PC-9 (cell line): ENCODE data around the gene PCDH9. TPM values are rescaled to one million over a fixed set of nuclear protein-coding genes. Genes with fewer than 3 reads are reported as not detected.

Experiments used
- BruUV-seq: library from RNA; stranded (reverse); fragments of 400-500 nt; replicated peaks from 2 replicates; lab custom pipeline; 2021; lab: Mats Ljungman, UMichigan
- CTCF ChIA-PET: fragments of 300-600 bp; sonication (Branson Sonifier 250); formaldehyde crosslinking; loops from one replicate; lab custom pipeline; 2022; ENCODE audit warnings: antibody characterized with exemption; lab: Charles Lee
- POLR2A ChIA-PET: fragments of 300-600 bp; sonication (Branson Sonifier 250); formaldehyde crosslinking; loops from one replicate; lab custom pipeline; 2022; ENCODE audit warnings: antibody characterized with exemption; ENCODE audit not compliant: unreplicated experiment; lab: Charles Lee
- DNase-seq, 2 experiments: peaks; one replicate each; pipeline versions ENCODE4 v3.0.0 to v3.0.0-alpha.2; 2015 to 2022; ENCODE audit warnings: mixed read lengths in 1 of 2
- H2AFZ ChIP-seq: fragments of 200-600 bp; sonication (generic); 2 replicates; pipeline ENCODE4 v1.8.1; 2017; ENCODE audit warnings: antibody characterized with exemption
- H3F3A ChIP-seq: fragments of 200-600 bp; sonication (generic); 2 replicates; pipeline ENCODE4 v1.8.1; 2017; ENCODE audit warnings: antibody characterized with exemption, mild to moderate bottlenecking, low read depth; ENCODE audit not compliant: insufficient read depth
- H3K27ac ChIP-seq: fragments of 200-600 bp; sonication (generic); 2 replicates; pipeline ENCODE4 v1.6.1; 2016; ENCODE audit warnings: mixed run types
- H3K27me3 ChIP-seq: fragments of 200-600 bp; sonication (generic); 2 replicates; pipeline ENCODE4 v1.6.1; 2016; ENCODE audit warnings: low read depth, mixed run types; ENCODE audit not compliant: insufficient read depth
- H3K36me3 ChIP-seq: fragments of 200-600 bp; sonication (generic); 2 replicates; pipeline ENCODE4 v1.6.1; 2016; ENCODE audit warnings: low read depth, mixed run types
- H3K4me1 ChIP-seq: fragments of 200-600 bp; sonication (generic); replicated peaks from 2 replicates; pipeline ENCODE4 v1.6.1; 2016; ENCODE audit warnings: mixed run types; ENCODE audit not compliant: insufficient read depth
- H3K4me2 ChIP-seq: fragments of 200-600 bp; sonication (generic); 2 replicates; pipeline ENCODE4 v1.6.1; 2017; ENCODE audit warnings: mixed run types
- H3K4me3 ChIP-seq: fragments of 200-600 bp; sonication (generic); 2 replicates; pipeline ENCODE4 v1.6.1; 2016; ENCODE audit warnings: mixed run types
- H3K79me2 ChIP-seq: fragments of 200-600 bp; sonication (generic); 2 replicates; pipeline ENCODE4 v1.6.1; 2017; ENCODE audit warnings: low read depth, mixed run types
- H3K9me2 ChIP-seq: fragments of 200-600 bp; sonication (generic); 2 replicates; pipeline ENCODE4 v1.8.1; 2017; ENCODE audit warnings: mild to moderate bottlenecking; ENCODE audit not compliant: insufficient read depth
- H3K9me3 ChIP-seq: fragments of 200-600 bp; sonication (generic); 2 replicates; pipeline ENCODE4 v1.8.1; 2016; ENCODE audit warnings: low read depth; ENCODE audit not compliant: insufficient read depth
- H4K20me1 ChIP-seq: fragments of 200-600 bp; sonication (generic); 2 replicates; pipeline ENCODE4 v1.8.1; 2017; ENCODE audit not compliant: insufficient read depth
- CTCF ChIP-seq: fragments of 200-600 bp; sonication (generic); conservative IDR thresholded peaks from 2 replicates; pipeline ENCODE4 v1.6.1; 2017; ENCODE audit warnings: mixed run types, antibody characterized with exemption, mild to moderate bottlenecking, moderate library complexity
- EZH2 ChIP-seq: fragments of 200-600 bp; sonication (generic); IDR thresholded peaks from 2 replicates; pipeline ENCODE4 v1.8.0; 2017; ENCODE audit warnings: antibody characterized with exemption, low read depth
- intact Hi-C: fragments of 100-400 bp; cut with micrococcal nuclease; formaldehyde crosslinking; loops from one replicate; pipeline ENCODE4 v1.10.0; 2022; ENCODE audit not compliant: unreplicated experiment
- total RNA-seq: library from RNA; stranded (reverse); gene quantifications from 2 replicates; pipeline ENCODE4 v1.2.3, GENCODE V29; 2021

Gene PCDH9
- total RNA-seq, 1 experiment from 2014 or later, result 0.37 TPM

DNA sequence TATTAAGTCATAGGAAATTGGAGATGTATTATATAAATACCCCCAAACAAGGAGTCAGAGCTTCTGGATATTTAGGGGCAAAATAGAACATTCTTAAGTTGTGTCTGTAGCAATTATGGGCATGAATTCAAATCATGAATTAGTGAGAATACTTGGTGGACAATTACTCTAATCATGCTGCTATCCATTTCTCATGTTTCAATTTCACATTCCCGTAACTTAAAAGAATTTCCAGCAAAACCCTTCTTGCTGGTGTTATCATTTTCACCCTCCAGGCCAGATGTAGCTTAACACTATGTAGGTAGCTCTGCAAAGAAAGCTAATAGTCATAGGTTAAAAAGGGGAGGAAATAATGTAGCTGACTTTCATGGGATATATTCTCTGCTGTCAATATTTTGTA is 136.1 kb downstream of the PCDH9 start:
- no peak overlapping the region for H2AFZ ChIP-seq
- intact Hi-C loops, result no loop called here
- POLR2A ChIA-PET, result no interaction called here

DNA sequence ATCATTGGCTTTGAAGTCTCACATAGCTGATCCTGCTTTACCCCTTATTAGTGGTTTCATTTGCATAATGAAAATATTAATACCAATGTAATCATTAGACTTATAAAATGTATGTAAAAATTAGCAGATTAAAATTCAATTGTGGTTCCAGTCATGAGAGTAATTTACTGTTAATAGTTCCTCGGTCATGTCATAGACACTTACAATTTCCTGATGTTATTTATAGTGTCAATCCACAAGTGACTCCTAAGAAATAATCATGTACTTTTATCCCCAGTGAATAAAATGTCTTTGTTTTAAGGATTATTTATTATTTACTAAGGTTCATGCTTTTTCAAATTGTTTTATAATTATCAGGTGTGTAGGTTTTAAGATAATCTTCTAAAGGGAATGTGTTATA is 138.5 kb downstream of the PCDH9 start:
- no peaks in the 10 kb centered on the region for H3K4me1 ChIP-seq
- intact Hi-C loops, result no loop called here
- ChIA-PET POLR2A (no interaction called here), CTCF (no interaction called here)
- no peak overlapping the region for H2AFZ ChIP-seq
- no peak overlapping the region for H3K27ac ChIP-seq
- no peak for TF ChIP-seq EZH2
- no peak for TF ChIP-seq CTCF
- no peaks in the 10 kb centered on the region for H3K27me3 ChIP-seq
- no peaks in the 10 kb centered on the region for H3K36me3 ChIP-seq
- H3K9me2 ChIP-seq, result no peaks in the 10 kb centered on the region
- H3K79me2 ChIP-seq, result no peaks in the 10 kb centered on the region
- no TSS peak for BruUV-seq
- no peaks in the 10 kb centered on the region for H4K20me1 ChIP-seq
- no peak overlapping the region for H3K4me2 ChIP-seq
- H3K9me3 ChIP-seq, result no peaks in the 10 kb centered on the region
- no peak for DNase-seq
- no peak overlapping the region for H3K4me3 ChIP-seq
- no peaks in the 10 kb centered on the region for H3F3A ChIP-seq

More for the DNA sequence above, 136.1 kb downstream of the PCDH9 start:
- H3K9me3 ChIP-seq, result no peaks in the 10 kb centered on the region
- no peaks in the 10 kb centered on the region for H3K79me2 ChIP-seq
- no peak overlapping the region for H3K4me2 ChIP-seq
- CTCF ChIA-PET, result no interaction called here
- BruUV-seq, result no TSS peak
- TF ChIP-seq CTCF (no peak), EZH2 (no peak)
- H3K4me3 ChIP-seq, result no peak overlapping the region
- H3K27me3 ChIP-seq, result no peaks in the 10 kb centered on the region
- DNase-seq, result no peak
- no peak overlapping the region for H3K27ac ChIP-seq
- H3K36me3 ChIP-seq, result no peaks in the 10 kb centered on the region
- no peaks in the 10 kb centered on the region for H4K20me1 ChIP-seq
- H3F3A ChIP-seq, result no peaks in the 10 kb centered on the region
- H3K9me2 ChIP-seq, result no peaks in the 10 kb centered on the region
- no peaks in the 10 kb centered on the region for H3K4me1 ChIP-seq

GRCh38 chr13:67090856-67091255 is 139.3 kb downstream of the PCDH9 start:
- Histone ChIP-seq H3K79me2 (no peaks in the 10 kb centered on the region), H3K4me1 (no peaks in the 10 kb centered on the region), H3K9me2 (no peaks in the 10 kb centered on the region), H4K20me1 (no peaks in the 10 kb centered on the region), H3K27ac (no peak overlapping the region), H3K4me3 (no peak overlapping the region), H3K27me3 (no peaks in the 10 kb centered on the region), H3K9me3 (no peaks in the 10 kb centered on the region), H3F3A (no peaks in the 10 kb centered on the region), H3K36me3 (no peaks in the 10 kb centered on the region), H3K4me2 (no peak overlapping the region), H2AFZ (no peak overlapping the region)
- intact Hi-C loops, result no loop called here
- TF ChIP-seq CTCF (no peak), EZH2 (no peak)
- no TSS peak for BruUV-seq
- DNase-seq, result no peak
- POLR2A ChIA-PET, result no interaction called here
- CTCF ChIA-PET, result no interaction called here
